ENCODE results near the gene VPS35.

The VPS35 gene

GRCh38 chr16:46614006-46614405 is 75.0 kb downstream of the VPS35 start:
- TF ChIP-seq USF1 (IDR thresholded peaks at IDR 0.05) (no peak), ZBTB7A (IDR thresholded peaks at IDR 0.05; ENCODE audit: low read depth) (no peak), TAF1 (IDR thresholded peaks at IDR 0.05; ENCODE audit: low read depth) (no peak), NFIC (IDR thresholded peaks at IDR 0.05) (no peak), TCF12 (IDR thresholded peaks at IDR 0.05; ENCODE audit: low read depth) (no peak), RAD21 (IDR thresholded peaks at IDR 0.05; ENCODE audit: low read depth) (no peak), MAX (IDR thresholded peaks at IDR 0.05) (no peak), EGR1 (IDR thresholded peaks at IDR 0.05) (no peak), CREB1 (IDR thresholded peaks at IDR 0.05; ENCODE audit: low read depth) (no peak), TEAD4 (IDR thresholded peaks at IDR 0.05) (no peak)

- TF ChIP-seq CREB1 (IDR thresholded peaks at IDR 0.05; ENCODE audit: low read depth) (no peak), MAX (IDR thresholded peaks at IDR 0.05) (no peak), TAF1 (IDR thresholded peaks at IDR 0.05; ENCODE audit: low read depth) (no peak), USF1 (IDR thresholded peaks at IDR 0.05) (no peak), RAD21 (IDR thresholded peaks at IDR 0.05; ENCODE audit: low read depth) (no peak), ZBTB7A (IDR thresholded peaks at IDR 0.05; ENCODE audit: low read depth) (no peak), FOXM1 (IDR thresholded peaks at IDR 0.05; ENCODE audit: borderline replicate concordance, low read depth) (no peak), NFIC (IDR thresholded peaks at IDR 0.05) (no peak), YY1 (IDR thresholded peaks at IDR 0.05; ENCODE audit: low read depth) (no peak), TCF12 (IDR thresholded peaks at IDR 0.05; ENCODE audit: low read depth) (no peak), EP300 (IDR thresholded peaks at IDR 0.05; ENCODE audit: borderline replicate concordance) (no peak), TEAD4 (IDR thresholded peaks at IDR 0.05) (no peak), REST (IDR thresholded peaks at IDR 0.05; ENCODE audit: low read depth) (no peak)
Measured at GRCh38 chr16:46613352-46613751, 75.6 kb downstream of the VPS35 start.

- no peak for TF ChIP-seq FOXM1 (IDR thresholded peaks at IDR 0.05; ENCODE audit: borderline replicate concordance, low read depth)
- no peak for TF ChIP-seq CREB1 (IDR thresholded peaks at IDR 0.05; ENCODE audit: low read depth)
- no peak for TF ChIP-seq TEAD4 (IDR thresholded peaks at IDR 0.05)
- TF ChIP-seq REST (IDR thresholded peaks at IDR 0.05; ENCODE audit: low read depth) = no peak
Measured at GRCh38 chr16:46612121-46612520, 76.9 kb downstream of the VPS35 start.

GRCh38 chr16:46607529-46607928 is 81.4 kb downstream of the VPS35 start:
- TF ChIP-seq RAD21 (IDR thresholded peaks at IDR 0.05; ENCODE audit: low read depth) (no peak; the same call in 1 of the 2 replicates), EP300 (IDR thresholded peaks at IDR 0.05; ENCODE audit: borderline replicate concordance) (no peak), EGR1 (IDR thresholded peaks at IDR 0.05) (no peak), TAF1 (IDR thresholded peaks at IDR 0.05; ENCODE audit: low read depth) (no peak), TCF12 (IDR thresholded peaks at IDR 0.05; ENCODE audit: low read depth) (no peak), CREB1 (IDR thresholded peaks at IDR 0.05; ENCODE audit: low read depth) (no peak), USF1 (IDR thresholded peaks at IDR 0.05) (no peak), FOXM1 (IDR thresholded peaks at IDR 0.05; ENCODE audit: borderline replicate concordance, low read depth) (no peak), TEAD4 (IDR thresholded peaks at IDR 0.05) (no peak), CEBPB (IDR thresholded peaks at IDR 0.05) (no peak), YY1 (IDR thresholded peaks at IDR 0.05; ENCODE audit: low read depth) (no peak), ZBTB7A (IDR thresholded peaks at IDR 0.05; ENCODE audit: low read depth) (no peak), MAX (IDR thresholded peaks at IDR 0.05) (no peak)

GRCh38 chr16:46606231-46606630 is 82.7 kb downstream of the VPS35 start:
- TF ChIP-seq EGR1 (IDR thresholded peaks at IDR 0.05) (no peak), MAX (IDR thresholded peaks at IDR 0.05) (no peak), USF1 (IDR thresholded peaks at IDR 0.05) (no peak), RAD21 (IDR thresholded peaks at IDR 0.05; ENCODE audit: low read depth) (no peak), CREB1 (IDR thresholded peaks at IDR 0.05; ENCODE audit: low read depth) (no peak), TEAD4 (IDR thresholded peaks at IDR 0.05) (no peak), TCF12 (IDR thresholded peaks at IDR 0.05; ENCODE audit: low read depth) (no peak), YY1 (IDR thresholded peaks at IDR 0.05; ENCODE audit: low read depth) (no peak), REST (IDR thresholded peaks at IDR 0.05; ENCODE audit: low read depth) (no peak), CEBPB (IDR thresholded peaks at IDR 0.05) (no peak), ZBTB7A (IDR thresholded peaks at IDR 0.05; ENCODE audit: low read depth) (no peak), TAF1 (IDR thresholded peaks at IDR 0.05; ENCODE audit: low read depth) (no peak), NFIC (IDR thresholded peaks at IDR 0.05) (no peak), FOXM1 (IDR thresholded peaks at IDR 0.05; ENCODE audit: borderline replicate concordance, low read depth) (no peak), EP300 (IDR thresholded peaks at IDR 0.05; ENCODE audit: borderline replicate concordance) (no peak)
